Gastroesophageal sphincter (tissue), 4 donors: ENCODE results near the gene TMEM51. TPM values are rescaled to one million over a fixed set of nuclear protein-coding genes. Genes with fewer than 3 reads are reported as not detected.

Experiments used
- ATAC-seq: fragments of 150-250 bp; one replicate; pipeline ENCODE4 v1.9.1; 2016; ENCODE audit warnings: mild to moderate bottlenecking, moderate library complexity
- H3K27ac ChIP-seq, 4 donors: fragments of 200-600 bp; sonication (generic) in 3 of 4; 1 replicate in 3 of 4; 2 replicates in 1 of 4; pipeline ENCODE4 v1.5.1; 2016 to 2019
- H3K27me3 ChIP-seq: fragments of 200-600 bp; sonication (generic); one replicate; pipeline ENCODE4 v1.5.1; 2019
- H3K36me3 ChIP-seq, 2 donors: fragments of 200-600 bp; sonication (generic); one replicate each; pipeline ENCODE4 v1.5.1; 2019; ENCODE audit warnings: control low read depth in 1 of 2
- H3K4me1 ChIP-seq, 3 donors: fragments of 200-600 bp; sonication (generic); 1 replicate in 2 of 3; 2 replicates in 1 of 3; pipeline ENCODE4 v1.5.1; 2016 to 2019; ENCODE audit warnings: control low read depth in 2 of 3
- H3K4me3 ChIP-seq, 2 donors: fragments of 200-600 bp; sonication (generic); one replicate each; pipeline ENCODE4 v1.5.1; 2019; ENCODE audit warnings: mild to moderate bottlenecking in 1 of 2, moderate library complexity in 1 of 2
- H3K9me3 ChIP-seq, 3 donors: fragments of 200-600 bp; sonication (generic); one replicate each; pipeline ENCODE4 v1.5.1; 2017 to 2019; ENCODE audit warnings: control low read depth in 2 of 3
- CTCF ChIP-seq, 4 experiments: fragments of 200-600 bp in 2 of 4; fragments of 450-650 bp in 2 of 4; sonication (generic) in 1 of 4; IDR thresholded peaks; one replicate each; pipeline ENCODE4 v1.5.1; 2017 to 2019; ENCODE audit warnings: antibody characterized with exemption in 4 of 4, mild to moderate bottlenecking in 2 of 4, moderate library complexity in 2 of 4
- EP300 ChIP-seq: sonication (generic); formaldehyde crosslinking; IDR thresholded peaks from one replicate; pipeline ENCODE4 v1.6.1; 2017; ENCODE audit warnings: antibody characterized with exemption, mild to moderate bottlenecking
- POLR2A ChIP-seq, 2 donors: fragments of 450-650 bp; IDR thresholded peaks; one replicate each; pipeline ENCODE4 v1.6.1; 2017; ENCODE audit warnings: antibody characterized with exemption in 2 of 2, mild to moderate bottlenecking in 2 of 2, moderate library complexity in 1 of 2
- POLR2AphosphoS5 ChIP-seq: sonication (generic); formaldehyde crosslinking; IDR thresholded peaks from one replicate; pipeline ENCODE4 v1.6.1; 2017; ENCODE audit warnings: antibody characterized with exemption
- WGBS, 2 donors: methylation state at CpG; one replicate each; pipeline ENCODE4 v1.1.5; 2018; ENCODE audit warnings: low coverage in 1 of 2; 5-methylcytosine and 5-hydroxymethylcytosine counted together
- total RNA-seq, 4 donors: library from RNA; depleted of rRNA; stranded (reverse); fragments of >200 nt; gene quantifications; one replicate each; pipeline ENCODE4 v1.1.0, GENCODE V29; 2016

Gene TMEM51
- total RNA-seq, 4 donors from 2014 or later: 12.6 to 34.7 (median 17.7) TPM

GRCh38 chr1:15189692-15190370 lies 36.3 kb downstream of the TMEM51 start:
- Histone ChIP-seq H3K36me3 (no peaks in the 10 kb centered on the region), H3K9me3 (no peaks in the 10 kb centered on the region), H3K4me1 (peaks cover 0 to 36% (median 0%) of the 10 kb centered on the region in 3 donors), H3K27me3 (no peaks in the 10 kb centered on the region), H3K27ac (no peak overlapping the region), H3K4me3 (no peak overlapping the region)
- no peak for ATAC-seq
- TF ChIP-seq CTCF (IDR thresholded peaks at IDR 0.05) (no peak), POLR2A (IDR thresholded peaks at IDR 0.05) (no peak), POLR2AphosphoS5 (no peak), EP300 (no peak)
- WGBS, 2 donors: 76 to 100% methylated on average over 1 to 3 of the region's 8 CpGs

DNA sequence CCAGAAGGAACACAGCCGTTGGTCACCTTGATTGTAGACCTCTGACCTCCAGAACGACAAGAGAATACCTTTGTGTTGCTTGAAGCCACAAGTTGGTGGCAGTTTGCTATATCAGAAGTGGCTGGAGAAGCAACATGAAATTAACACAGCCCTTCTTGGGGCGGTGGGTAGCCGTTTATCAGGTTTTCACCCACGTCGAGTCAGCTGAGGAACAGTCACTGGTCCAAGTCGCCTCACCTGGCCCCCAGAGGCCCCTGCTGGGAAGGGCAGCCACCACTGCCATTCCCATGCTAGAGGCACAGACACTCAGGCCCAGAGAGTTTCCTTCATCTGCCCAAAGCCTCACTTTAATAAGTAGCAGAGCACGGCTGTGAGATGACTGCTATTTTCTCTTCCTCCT lies 37.7 kb downstream of the TMEM51 start:
- 89 to 91% methylated on average over 4 to 6 of the region's 8 CpGs for WGBS, 2 donors
- no peak for ATAC-seq
- TF ChIP-seq CTCF (IDR thresholded peaks at IDR 0.05) (no peak), EP300 (no peak), POLR2A (IDR thresholded peaks at IDR 0.05) (no peak), POLR2AphosphoS5 (no peak)
- no peaks in the 10 kb centered on the region for H3K36me3 ChIP-seq
- H3K27ac ChIP-seq: no peak overlapping the region
- no peaks in the 10 kb centered on the region for H3K9me3 ChIP-seq
- H3K4me3 ChIP-seq: no peak overlapping the region
- H3K27me3 ChIP-seq: no peaks in the 10 kb centered on the region
- peaks cover 0 to 36% (median 0%) of the 10 kb centered on the region in 3 donors for H3K4me1 ChIP-seq

- no peaks in the 10 kb centered on the region for H3K9me3 ChIP-seq
- no peak overlapping the region for H3K27ac ChIP-seq
- ATAC-seq: no peak
- no peaks in the 10 kb centered on the region for H3K36me3 ChIP-seq
- 73 to 95% methylated on average over 7 to 13 of the region's 13 CpGs for WGBS, 2 donors
- no peak overlapping the region for H3K4me3 ChIP-seq
- TF ChIP-seq POLR2A (IDR thresholded peaks at IDR 0.05): no peak
- TF ChIP-seq POLR2AphosphoS5: no peak
- TF ChIP-seq EP300: no peak
- TF ChIP-seq CTCF (IDR thresholded peaks at IDR 0.05): no peak
- H3K27me3 ChIP-seq: no peaks in the 10 kb centered on the region
- peaks cover 0 to 33% (median 0%) of the 10 kb centered on the region in 3 donors for H3K4me1 ChIP-seq
Measured at GRCh38 chr1:15191770-15192169, 38.2 kb downstream of the TMEM51 start.

DNA sequence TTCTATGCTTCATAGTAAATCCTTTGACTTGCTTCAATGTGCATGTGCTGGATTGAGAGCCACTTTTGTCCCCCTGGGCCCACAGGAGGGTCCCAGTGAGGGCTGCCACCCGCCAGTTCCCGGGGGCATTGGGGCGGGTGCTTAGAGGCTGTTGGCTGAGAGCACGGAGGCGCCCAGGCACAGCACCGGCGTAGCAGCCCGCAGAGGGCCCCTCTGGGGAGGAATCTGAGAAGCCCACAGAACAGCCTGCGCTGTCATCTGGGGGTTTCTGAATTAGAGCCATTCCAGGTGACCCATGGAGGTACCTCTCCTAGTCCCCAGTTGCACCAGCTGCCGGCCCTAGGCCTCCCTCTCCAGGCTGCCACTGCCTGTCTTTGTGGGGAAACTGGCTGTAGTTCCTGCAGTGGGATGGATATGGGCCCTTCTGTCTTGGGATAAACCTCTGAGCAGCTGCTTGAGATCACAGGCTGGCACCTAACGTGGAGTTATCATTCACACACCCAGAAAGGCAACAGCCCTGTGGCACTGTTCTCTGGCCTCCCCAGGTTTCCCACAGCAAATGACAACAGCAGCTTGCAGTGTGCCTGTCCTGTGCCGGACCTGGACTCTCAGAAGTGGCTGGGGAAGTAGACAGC lies 39.5 kb downstream of the TMEM51 start:
- H3K4me1 ChIP-seq: peaks cover 0 to 21% (median 0%) of the 10 kb centered on the region in 3 donors
- H3K27ac ChIP-seq: no peak overlapping the region
- H3K9me3 ChIP-seq: no peaks in the 10 kb centered on the region
- H3K36me3 ChIP-seq: no peaks in the 10 kb centered on the region
- no peak for ATAC-seq
- no peaks in the 10 kb centered on the region for H3K27me3 ChIP-seq
- WGBS, 2 donors: 20 to 92% methylated on average over 2 of the region's 12 CpGs
- no peak overlapping the region for H3K4me3 ChIP-seq
- TF ChIP-seq EP300: no peak

- no peak for ATAC-seq
- Histone ChIP-seq H3K27ac (no peak overlapping the region), H3K36me3 (no peaks in the 10 kb centered on the region), H3K27me3 (no peaks in the 10 kb centered on the region), H3K4me1 (peaks cover 0 to 11% (median 0%) of the 10 kb centered on the region in 3 donors), H3K4me3 (no peak overlapping the region), H3K9me3 (no peaks in the 10 kb centered on the region)
- WGBS, 2 donors: 61 to 90% methylated on average over 5 to 6 of the region's 9 CpGs
- TF ChIP-seq POLR2A (IDR thresholded peaks at IDR 0.05) (no peak), CTCF (IDR thresholded peaks at IDR 0.05) (no peak), POLR2AphosphoS5 (no peak), EP300 (no peak)
Measured at GRCh38 chr1:15195420-15196052, 42.0 kb downstream of the TMEM51 start.
